ENCODE results near the gene CDCA7L. TPM values are rescaled to one million over a fixed set of nuclear protein-coding genes. Genes with fewer than 3 reads are reported as not detected.

The CDCA7L gene
- total RNA-seq = 46.3 TPM

GRCh38 chr7:21945454-21946221 is at the start of gene CDCA7L:
TSS of gene CDCA7L (minus strand) at chr7:21945899. CDS start at chr7:21945804, 95 bp downstream.
- peak; percentile 24 to 79 (median 78) for DNase-seq (ENCODE audit: low read depth in 2 of 3, low spot score in 2 of 3)

GRCh38 chr7:21986096-21986495 is 40.4 kb upstream of the CDCA7L start:
- DNase-seq (ENCODE audit: low read depth in 2 of 3, low spot score in 2 of 3) = no peak

- no peak for DNase-seq (ENCODE audit: low read depth in 2 of 3, low spot score in 2 of 3)
Measured at GRCh38 chr7:21984042-21984441, 38.3 kb upstream of the CDCA7L start.

GRCh38 chr7:21983056-21983455 is 37.4 kb upstream of the CDCA7L start:
- no peak for DNase-seq (ENCODE audit: low read depth in 2 of 3, low spot score in 2 of 3)

- DNase-seq (ENCODE audit: low read depth in 2 of 3, low spot score in 2 of 3) = no peak
Measured at GRCh38 chr7:21981524-21981923, 35.8 kb upstream of the CDCA7L start.

GRCh38 chr7:21980926-21981500 is 35.3 kb upstream of the CDCA7L start:
- DNase-seq (ENCODE audit: low read depth in 2 of 3, low spot score in 2 of 3) = no peak

GRCh38 chr7:21972397-21972784 is 26.7 kb upstream of the CDCA7L start:
- peak in 2 of 3 donors; percentile 47 to 83 for DNase-seq (ENCODE audit: low read depth in 2 of 3, low spot score in 2 of 3)

- DNase-seq (ENCODE audit: low read depth in 2 of 3, low spot score in 2 of 3) = no peak
Measured at GRCh38 chr7:21971780-21972396, 26.2 kb upstream of the CDCA7L start.

- DNase-seq (ENCODE audit: low read depth in 2 of 3, low spot score in 2 of 3) = no peak
Measured at GRCh38 chr7:21969822-21970221, 24.1 kb upstream of the CDCA7L start.

GRCh38 chr7:21967598-21968003 is 21.9 kb upstream of the CDCA7L start:
- DNase-seq (ENCODE audit: low read depth in 2 of 3, low spot score in 2 of 3) = peak in 2 of 3 donors; percentile 45 to 84

GRCh38 chr7:21966271-21966670 is 20.6 kb upstream of the CDCA7L start:
- DNase-seq (ENCODE audit: low read depth in 2 of 3, low spot score in 2 of 3) = peak in 1 of 3 donors; percentile 31

GRCh38 chr7:21965291-21965690 is 19.6 kb upstream of the CDCA7L start:
- no peak for DNase-seq (ENCODE audit: low read depth in 2 of 3, low spot score in 2 of 3)

- DNase-seq (ENCODE audit: low read depth in 2 of 3, low spot score in 2 of 3) = no peak
Measured at GRCh38 chr7:21962677-21963076, 17.0 kb upstream of the CDCA7L start.

- no peak for DNase-seq (ENCODE audit: low read depth in 2 of 3, low spot score in 2 of 3)
Measured at GRCh38 chr7:21960922-21961321, 15.2 kb upstream of the CDCA7L start.

- no peak for DNase-seq (ENCODE audit: low read depth in 2 of 3, low spot score in 2 of 3)
Measured at GRCh38 chr7:21959387-21959776, 13.7 kb upstream of the CDCA7L start.

- DNase-seq (ENCODE audit: low read depth in 2 of 3, low spot score in 2 of 3) = no peak
Measured at GRCh38 chr7:21953781-21954180, 8.1 kb upstream of the CDCA7L start.

- DNase-seq (ENCODE audit: low read depth in 2 of 3, low spot score in 2 of 3) = no peak
Measured at GRCh38 chr7:21948887-21949540, 3.3 kb upstream of the CDCA7L start.

GRCh38 chr7:21948364-21948763 is 2.7 kb upstream of the CDCA7L start:
- no peak for DNase-seq (ENCODE audit: low read depth in 2 of 3, low spot score in 2 of 3)

- no peak for DNase-seq (ENCODE audit: low read depth in 2 of 3, low spot score in 2 of 3)
Measured at GRCh38 chr7:21947946-21948345, 2.2 kb upstream of the CDCA7L start.

- no peak for DNase-seq (ENCODE audit: low read depth in 2 of 3, low spot score in 2 of 3)
Measured at GRCh38 chr7:21947056-21947455, 1.4 kb upstream of the CDCA7L start.

GRCh38 chr7:21946222-21946709 is 567 bp upstream of the CDCA7L start:
- DNase-seq (ENCODE audit: low read depth in 2 of 3, low spot score in 2 of 3) = no peak
